Neural cell (in vitro differentiated cells): ENCODE results near the gene RAB6A.

Source experiments
- CTCF ChIP-seq: fragments of 450-650 bp; IDR thresholded peaks from 2 replicates; pipeline ENCODE4 v1.5.1; 2014; ENCODE audit warnings: antibody characterized with exemption, mild to moderate bottlenecking, moderate library complexity; ENCODE audit not compliant: poor library complexity, severe bottlenecking
- POLR2AphosphoS5 ChIP-seq: IDR thresholded peaks from 2 replicates; pipeline ENCODE4 v1.6.1; 2012
- SMC3 ChIP-seq: fragments of 450-650 bp; conservative IDR thresholded peaks from 2 replicates; pipeline ENCODE4 v1.6.1; 2014; ENCODE audit warnings: antibody characterized with exemption, mild to moderate bottlenecking, moderate library complexity; ENCODE audit not compliant: poor library complexity

GRCh38 chr11:73647459-73648100, 113.3 kb downstream of the RAB6A start:
- TF ChIP-seq POLR2AphosphoS5, result no peak
- no peak for TF ChIP-seq CTCF
- TF ChIP-seq SMC3, result no peak
